Adrenal gland (tissue), 5 donors: ENCODE results near the gene SYT13.

ENCODE experiments used
- CTCF ChIP-seq, 6 experiments: fragments of 450-650 bp in 4 of 6; fragments of 200-600 bp in 2 of 6; sonication (generic) in 1 of 6; IDR thresholded peaks; 1 replicate in 5 of 6; 2 replicates in 1 of 6; pipeline versions ENCODE4 v1.5.1 to v1.8.0; 2016 to 2021; ENCODE audit warnings: antibody characterized with exemption in 6 of 6, mild to moderate bottlenecking in 2 of 6, moderate library complexity in 1 of 6
- POLR2A ChIP-seq, 2 donors: fragments of 450-650 bp; IDR thresholded peaks; one replicate each; pipeline ENCODE4 v1.6.1; 2017; ENCODE audit warnings: antibody characterized with exemption in 2 of 2, mild to moderate bottlenecking in 2 of 2, moderate library complexity in 1 of 2
- donor health status: DM: no; HTN: no; CAD: no.

DNA sequence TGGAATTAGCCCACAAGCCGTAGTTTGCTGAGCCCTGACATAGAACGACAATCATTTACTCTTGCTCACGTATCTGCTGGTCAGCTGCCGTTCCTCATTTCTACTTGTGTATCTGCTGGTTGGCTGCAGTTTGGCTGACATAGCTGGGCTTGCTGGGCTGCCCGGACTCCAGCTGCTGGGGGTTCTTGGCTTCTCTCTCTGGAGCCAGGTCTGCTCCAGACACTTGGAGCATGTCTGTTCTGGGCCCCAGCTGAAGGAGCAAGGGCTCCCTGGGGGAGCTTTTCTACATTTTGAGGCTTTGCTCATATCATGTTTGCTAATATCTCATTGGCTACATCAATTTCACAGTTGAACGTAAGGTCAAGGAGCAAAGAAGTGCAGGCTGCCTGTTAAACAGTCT is 92.4 kb downstream of the SYT13 start:
- no peak for TF ChIP-seq CTCF (IDR thresholded peaks at IDR 0.05)
- no peak for TF ChIP-seq POLR2A (IDR thresholded peaks at IDR 0.05)
